ENCODE measurements around the gene ANKHD1.

DNA sequence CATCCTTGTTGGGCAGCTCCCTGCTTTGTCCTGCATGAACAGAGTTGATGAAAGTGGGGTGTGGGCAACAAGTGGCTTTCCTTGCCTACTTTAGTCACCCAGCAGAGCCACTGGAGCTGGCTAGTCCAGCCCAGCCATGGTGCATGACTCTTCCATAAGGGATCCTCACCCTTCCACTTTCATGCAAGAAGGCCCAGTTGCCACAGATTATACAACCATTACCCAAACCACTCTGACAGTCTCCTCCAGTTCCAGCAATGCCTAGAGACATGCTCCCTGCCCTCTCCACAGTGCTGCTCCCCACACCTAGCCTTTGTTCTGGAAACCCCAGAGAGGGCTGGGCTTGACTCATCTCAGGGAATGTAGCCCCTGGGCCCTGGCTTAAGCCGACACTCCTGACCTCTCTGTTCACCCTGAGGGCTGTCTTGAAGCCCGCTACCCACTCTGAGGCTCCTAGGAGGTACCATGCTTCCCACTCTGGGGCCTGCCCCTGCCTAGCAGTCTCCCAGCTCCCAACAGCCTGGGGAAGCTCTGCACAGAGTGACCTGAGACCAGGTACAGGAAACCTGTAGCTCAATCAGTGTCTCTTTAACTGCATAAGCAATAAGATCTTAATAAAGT is 166.9 kb downstream of the ANKHD1 start:
- TF ChIP-seq, protein P1, sequence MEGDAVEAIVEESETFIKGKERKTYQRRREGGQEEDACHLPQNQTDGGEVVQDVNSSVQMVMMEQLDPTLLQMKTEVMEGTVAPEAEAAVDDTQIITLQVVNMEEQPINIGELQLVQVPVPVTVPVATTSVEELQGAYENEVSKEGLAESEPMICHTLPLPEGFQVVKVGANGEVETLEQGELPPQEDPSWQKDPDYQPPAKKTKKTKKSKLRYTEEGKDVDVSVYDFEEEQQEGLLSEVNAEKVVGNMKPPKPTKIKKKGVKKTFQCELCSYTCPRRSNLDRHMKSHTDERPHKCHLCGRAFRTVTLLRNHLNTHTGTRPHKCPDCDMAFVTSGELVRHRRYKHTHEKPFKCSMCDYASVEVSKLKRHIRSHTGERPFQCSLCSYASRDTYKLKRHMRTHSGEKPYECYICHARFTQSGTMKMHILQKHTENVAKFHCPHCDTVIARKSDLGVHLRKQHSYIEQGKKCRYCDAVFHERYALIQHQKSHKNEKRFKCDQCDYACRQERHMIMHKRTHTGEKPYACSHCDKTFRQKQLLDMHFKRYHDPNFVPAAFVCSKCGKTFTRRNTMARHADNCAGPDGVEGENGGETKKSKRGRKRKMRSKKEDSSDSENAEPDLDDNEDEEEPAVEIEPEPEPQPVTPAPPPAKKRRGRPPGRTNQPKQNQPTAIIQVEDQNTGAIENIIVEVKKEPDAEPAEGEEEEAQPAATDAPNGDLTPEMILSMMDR (IDR thresholded peaks at IDR 0.05 in 4 of 5, conservative IDR thresholded peaks at IDR 0.05 in 1 of 5) = no peak
- TF ChIP-seq POLR2A (IDR thresholded peaks at IDR 0.05) = no peak

All from gastrocnemius medialis (tissue), 4 donors.